Mesodermal cell (in vitro differentiated cells): Measurements from ENCODE around the gene HOXB1.

Experiments
- H3K27ac ChIP-seq: 2 replicates; pipeline ENCODE4 v1.7.0; 2013; ENCODE audit warnings: mild to moderate bottlenecking, low read depth, low read length, moderate library complexity; ENCODE audit not compliant: severe bottlenecking
- H3K36me3 ChIP-seq: 2 replicates; pipeline ENCODE4 v1.7.1; 2013; ENCODE audit warnings: mild to moderate bottlenecking, low read length, moderate library complexity; ENCODE audit not compliant: control insufficient read depth, insufficient read depth
- H3K4me1 ChIP-seq: one replicate; pipeline ENCODE4 v1.7.1; 2013; ENCODE audit warnings: mild to moderate bottlenecking, low read length; ENCODE audit not compliant: insufficient read depth, control insufficient read depth, poor library complexity, severe bottlenecking
- H3K4me3 ChIP-seq: 2 replicates; pipeline ENCODE4 v1.7.0; 2013; ENCODE audit warnings: low read length, control low read depth, mild to moderate bottlenecking; ENCODE audit not compliant: insufficient read depth, poor library complexity, severe bottlenecking; ENCODE audit errors: extremely low read depth
- H3K9me3 ChIP-seq: 2 replicates; pipeline ENCODE4 v1.7.1; 2013; ENCODE audit warnings: mild to moderate bottlenecking, low read length, moderate library complexity; ENCODE audit not compliant: control insufficient read depth
- WGBS, 2 experiments: methylation state at CpG; one replicate each; pipeline ENCODE4 v1.1.5; 2013; ENCODE audit warnings: missing lambda C conversion rate in 2 of 2; ENCODE audit not compliant: insufficient coverage in 2 of 2; 5-methylcytosine and 5-hydroxymethylcytosine counted together

HOXB1 gene

DNA sequence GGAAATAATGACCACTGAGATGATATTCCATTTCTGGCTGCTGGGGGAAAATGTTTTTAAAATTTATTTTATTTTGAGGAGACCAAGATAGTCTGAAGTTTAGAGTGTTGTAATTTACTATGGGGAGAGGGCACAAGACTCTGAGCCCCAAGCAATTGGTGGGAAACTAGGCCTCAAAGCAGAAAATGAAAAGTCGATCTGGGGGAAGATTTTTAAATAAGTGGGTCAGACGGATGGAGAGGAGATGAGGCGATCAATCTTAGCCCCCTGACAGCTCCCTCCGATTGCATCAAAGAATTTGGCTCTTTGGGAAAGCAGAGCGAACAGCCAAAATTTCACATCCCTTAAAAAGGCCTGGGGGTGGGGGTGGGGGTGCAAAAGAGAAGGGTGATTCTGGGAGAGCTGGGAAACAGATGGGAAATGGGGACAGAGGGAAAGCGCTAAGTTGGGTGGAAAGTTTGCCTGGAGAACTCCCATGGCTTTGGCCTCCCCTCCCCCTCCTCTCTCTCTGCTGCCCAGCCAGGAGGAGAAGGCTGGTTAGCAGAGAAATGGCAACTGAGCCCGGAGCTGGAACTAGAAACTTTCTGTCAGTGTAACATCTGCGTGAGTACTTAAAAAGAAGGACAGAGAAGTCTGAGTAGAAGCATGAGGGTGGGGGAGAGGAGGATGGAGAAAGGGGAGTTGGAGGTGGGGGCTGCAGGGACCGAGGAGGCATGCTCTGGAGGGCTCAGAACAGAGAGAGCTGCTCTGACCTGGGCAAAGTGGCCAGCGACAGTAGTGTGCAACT lies 15.5 kb upstream of the HOXB1 start:
- 2 to 4% methylated on average over 4 of the region's 10 CpGs for WGBS, 2 experiments

GRCh38 chr17:48545539-48545938 lies 14.7 kb upstream of the HOXB1 start:
- WGBS, 2 experiments: 80 to 88% methylated on average over 1 of the region's 1 CpG
- peaks cover 44% of the 10 kb centered on the region for H3K4me1 ChIP-seq
- peak overlapping the region; percentile 95 for H3K27ac ChIP-seq
- H3K9me3 ChIP-seq: no peaks in the 10 kb centered on the region
- H3K4me3 ChIP-seq: peak overlapping the region; percentile 57
- H3K36me3 ChIP-seq: peaks cover 10% of the 10 kb centered on the region

More for the DNA sequence above, 15.5 kb upstream of the HOXB1 start:
- H3K36me3 ChIP-seq: peaks cover 10% of the 10 kb centered on the region
- peaks cover 48% of the 10 kb centered on the region for H3K4me1 ChIP-seq
- H3K9me3 ChIP-seq: no peaks in the 10 kb centered on the region
- H3K4me3 ChIP-seq: peak overlapping the region; percentile 57
- peak overlapping the region; percentile 95 for H3K27ac ChIP-seq

GRCh38 chr17:48545022-48545375 lies 14.2 kb upstream of the HOXB1 start, which contains the start of gene HOXB2:
HOXB2 (minus strand) TSS chr17:48545109; CDS start chr17:48544911, 198 bp downstream.
- peak within 1 kb of the TSS; percentile 57 for H3K4me3 ChIP-seq
- WGBS, 2 experiments: 7 to 9% methylated on average over 7 to 9 of the region's 12 CpGs

GRCh38 chr17:48544349-48545021 lies 13.7 kb upstream of the HOXB1 start:
- 0 to 2% methylated on average over 8 to 10 of the region's 38 CpGs for WGBS, 2 experiments
- Histone ChIP-seq H3K27ac (peak overlapping the region; percentile 95), H3K9me3 (no peaks in the 10 kb centered on the region), H3K4me1 (peaks cover 39% of the 10 kb centered on the region), H3K36me3 (peaks cover 10% of the 10 kb centered on the region), H3K4me3 (peak overlapping the region; percentile 57)

More at GRCh38 chr17:48545022-48545375, 14.2 kb upstream of the HOXB1 start, which contains the start of gene HOXB2:
- peaks cover 10% of the 10 kb centered on the region for H3K36me3 ChIP-seq
- H3K4me1 ChIP-seq: peaks cover 41% of the 10 kb centered on the region
- H3K9me3 ChIP-seq: no peaks in the 10 kb centered on the region
- H3K27ac ChIP-seq: peak within 1 kb of the TSS; percentile 95

DNA sequence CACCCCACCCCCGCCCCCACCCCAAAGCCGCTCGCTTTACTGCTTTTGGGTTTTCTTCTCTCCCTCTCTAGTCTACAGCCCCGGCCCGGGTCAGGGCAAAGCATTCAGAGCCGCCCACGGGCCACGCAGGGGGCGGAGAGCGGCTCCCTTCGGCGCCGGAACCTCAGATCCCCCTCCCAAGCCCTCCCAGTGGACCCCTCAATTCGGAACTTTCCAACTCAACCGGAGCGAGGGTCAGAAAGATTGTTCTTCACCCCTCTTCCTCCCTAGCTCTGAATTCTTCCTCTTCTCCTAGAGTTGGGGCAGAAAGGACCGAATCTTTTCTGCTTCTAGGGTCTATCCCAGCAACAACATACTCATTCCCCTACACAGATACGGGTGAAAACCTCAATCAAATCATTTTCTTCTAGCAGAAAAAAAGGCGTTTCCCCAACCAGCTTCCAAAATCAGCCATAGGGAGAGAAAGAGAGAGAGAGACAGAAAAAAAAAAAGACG lies 13.1 kb upstream of the HOXB1 start:
- Histone ChIP-seq H3K4me3 (peak overlapping the region; percentile 57), H3K4me1 (peaks cover 39% of the 10 kb centered on the region), H3K27ac (peak overlapping the region; percentile 95), H3K36me3 (peaks cover 10% of the 10 kb centered on the region), H3K9me3 (no peaks in the 10 kb centered on the region)
- 0 to 1% methylated on average over 14 of the region's 20 CpGs for WGBS, 2 experiments

GRCh38 chr17:48543107-48543853 lies 12.5 kb upstream of the HOXB1 start:
- WGBS, 2 experiments: 0% methylated on average over 60 to 71 of the region's 72 CpGs
- Histone ChIP-seq H3K36me3 (peaks cover 10% of the 10 kb centered on the region), H3K9me3 (no peaks in the 10 kb centered on the region), H3K27ac (peak overlapping the region; percentile 95), H3K4me1 (peaks cover 38% of the 10 kb centered on the region), H3K4me3 (peak overlapping the region; percentile 57)

DNA sequence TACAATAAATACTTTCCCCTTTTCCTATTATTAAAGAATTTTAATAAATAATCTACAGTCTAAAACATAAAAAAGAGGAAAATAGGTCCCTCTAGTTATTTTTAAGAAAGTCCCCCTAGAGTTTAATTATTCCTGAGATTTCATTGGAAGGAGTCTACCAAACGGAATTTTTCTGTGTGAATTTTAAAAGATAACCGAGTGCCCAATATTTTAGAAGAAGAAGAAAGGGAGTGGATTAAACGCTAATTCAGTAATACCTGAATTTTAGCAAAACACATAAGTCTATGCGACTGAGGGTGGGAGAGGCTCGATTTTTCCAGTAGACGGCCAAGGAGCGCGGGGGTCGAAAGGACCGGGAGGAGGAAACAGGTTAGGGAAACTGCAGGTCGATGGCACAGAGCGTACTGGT lies 11.9 kb upstream of the HOXB1 start:
- 2 to 7% methylated on average over 9 to 11 of the region's 12 CpGs for WGBS, 2 experiments
- H3K9me3 ChIP-seq: no peaks in the 10 kb centered on the region
- H3K4me1 ChIP-seq: peaks cover 33% of the 10 kb centered on the region
- peaks cover 10% of the 10 kb centered on the region for H3K36me3 ChIP-seq
- H3K27ac ChIP-seq: peak overlapping the region; percentile 95
- H3K4me3 ChIP-seq: peak overlapping the region; percentile 57

- 36 to 37% methylated on average over 19 to 22 of the region's 27 CpGs for WGBS, 2 experiments
- H3K27ac ChIP-seq: peak overlapping the region; percentile 83
- H3K36me3 ChIP-seq: peaks cover 10% of the 10 kb centered on the region
- H3K4me3 ChIP-seq: peak overlapping the region; percentile 57
- no peaks in the 10 kb centered on the region for H3K9me3 ChIP-seq
- peaks cover 28% of the 10 kb centered on the region for H3K4me1 ChIP-seq
Measured at GRCh38 chr17:48542114-48542656, 11.4 kb upstream of the HOXB1 start.

- WGBS, 2 experiments: 53 to 58% methylated on average over 22 to 26 of the region's 36 CpGs
- Histone ChIP-seq H3K4me3 (peak overlapping the region; percentile 57), H3K9me3 (no peaks in the 10 kb centered on the region), H3K36me3 (peaks cover 10% of the 10 kb centered on the region), H3K4me1 (peaks cover 23% of the 10 kb centered on the region), H3K27ac (peak overlapping the region; percentile 83)
Measured at GRCh38 chr17:48541577-48542113, 10.8 kb upstream of the HOXB1 start.

- Histone ChIP-seq H3K4me3 (peak overlapping the region; percentile 57), H3K4me1 (peaks cover 17% of the 10 kb centered on the region), H3K36me3 (peaks cover 10% of the 10 kb centered on the region), H3K9me3 (no peaks in the 10 kb centered on the region), H3K27ac (peak overlapping the region; percentile 83)
- WGBS, 2 experiments: 68 to 83% methylated on average over 6 to 9 of the region's 12 CpGs
Measured at GRCh38 chr17:48541036-48541576, 10.3 kb upstream of the HOXB1 start.
